Mucosa of descending colon (tissue), 3 donors: Measurements from ENCODE around the gene MASP2. TPM values are rescaled to one million over a fixed set of nuclear protein-coding genes. Genes with fewer than 3 reads are reported as not detected.
"Not testable (repeated sequence)": the region's sequence is repeated elsewhere in the genome, so short reads cannot be mapped to it uniquely, and the experiment has no call there.

ENCODE experiments used
- ATAC-seq: fragments of 200-7000 bp; cut with Tn5 transposase; one replicate; pipeline ENCODE4 v1.9.1; 2020; ENCODE audit warnings: mild to moderate bottlenecking, moderate library complexity
- DNase-seq, 3 donors: peaks; one replicate each; pipeline ENCODE4 v3.0.0-alpha.2; 2020
- H3K36me3 ChIP-seq: fragments of 200-600 bp; one replicate; pipeline ENCODE4 v1.8.0; 2021; ENCODE audit warnings: low read depth, mild to moderate bottlenecking
- H3K4me1 ChIP-seq: fragments of 200-600 bp; one replicate; pipeline ENCODE4 v1.8.0; 2021; ENCODE audit warnings: low read depth, mild to moderate bottlenecking
- H3K4me3 ChIP-seq: fragments of 200-600 bp; one replicate; pipeline ENCODE4 v1.8.0; 2021; ENCODE audit warnings: mild to moderate bottlenecking
- H3K9me3 ChIP-seq: fragments of 200-600 bp; one replicate; pipeline ENCODE4 v1.8.0; 2021; ENCODE audit warnings: mild to moderate bottlenecking
- CTCF ChIP-seq: fragments of 200-600 bp; IDR thresholded peaks from one replicate; pipeline ENCODE4 v1.8.0; 2022; ENCODE audit warnings: antibody characterized with exemption, mild to moderate bottlenecking
- intact Hi-C, 2 donors: fragments of 100-400 bp; cut with DNase I in 1 of 2; cut with micrococcal nuclease in 1 of 2; formaldehyde crosslinking; loops; one replicate each; pipeline versions ENCODE4 v1.11.0 to v1.11.1; 2022; cut with DNase I, micrococcal nuclease
- total RNA-seq, 3 donors: library from RNA; stranded (reverse); fragmentation: NEBNext Ultra II Directional in 2 of 3; extraction: Animal tissue kit (Norgen Biotek cat#: 25700) in 2 of 3; gene quantifications; one replicate each; pipeline versions ENCODE4 v1.2.1 to v1.2.4, GENCODE V29; 2021 to 2023
- donor health status: DM: no; HTN: no; CAD: no; lungs with moderate emphysema.
- donor health status: DM: no; HTN: no; CAD: no.
- donor health status: DM: no; HTN: yes; CAD: no.

Gene MASP2
- total RNA-seq, 3 donors from 2014 or later, result not detected

DNA sequence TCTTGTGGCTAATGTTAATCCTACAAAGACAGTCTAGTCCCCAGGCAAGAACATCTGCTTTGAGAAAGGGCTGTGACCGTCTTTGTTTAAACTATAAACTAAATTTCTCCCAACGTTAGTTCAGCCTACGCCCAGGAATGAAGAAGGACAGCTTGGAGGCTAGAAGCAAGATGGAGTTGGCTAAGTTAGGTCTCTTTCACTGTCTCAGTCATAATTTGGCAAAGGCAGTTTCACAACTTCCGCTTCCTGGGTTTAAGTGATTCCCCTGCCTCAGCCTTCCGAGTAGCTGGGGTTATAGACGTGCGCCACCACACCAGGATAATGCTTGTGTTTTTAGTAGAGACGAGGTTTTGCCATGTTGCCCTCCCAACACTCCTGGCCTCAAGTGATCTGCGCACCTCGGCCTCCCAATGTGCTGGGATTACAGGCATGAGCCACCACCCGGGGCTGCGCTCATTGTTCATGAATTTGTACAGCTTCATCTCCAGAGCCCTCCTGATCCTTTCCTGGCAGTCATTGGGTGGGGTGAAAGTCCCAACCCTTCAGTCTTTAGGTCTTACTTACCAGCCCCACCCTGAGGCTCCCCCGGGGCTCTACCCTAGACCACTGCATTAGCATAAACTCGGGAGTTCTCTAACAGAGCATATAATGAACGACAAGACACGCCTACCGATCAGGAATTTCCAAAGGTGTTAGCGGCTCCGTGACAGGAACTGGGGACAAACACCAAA lies 4.9 kb upstream of the MASP2 start:
- Histone ChIP-seq H3K4me3 (no peak overlapping the region), H3K4me1 (peaks cover 3% of the 10 kb centered on the region), H3K9me3 (no peaks in the 10 kb centered on the region), H3K36me3 (no peaks in the 10 kb centered on the region)
- DNase-seq (no peak), ATAC-seq (no peak)
- no peak for TF ChIP-seq CTCF
- intact Hi-C loops, result no loop called here

- intact Hi-C loops, H3K4me1 ChIP-seq, DNase-seq, H3K36me3 ChIP-seq, H3K9me3 ChIP-seq, ATAC-seq, H3K4me3 ChIP-seq: not testable (repeated sequence)
Observed at GRCh38 chr1:11051121-11051520, 4.1 kb upstream of the MASP2 start.

- ATAC-seq (peak; percentile 43), DNase-seq (no peak)
- intact Hi-C loops, result no loop called here
- no peaks in the 10 kb centered on the region for H3K4me1 ChIP-seq
- no peaks in the 10 kb centered on the region for H3K36me3 ChIP-seq
- no peak overlapping the region for H3K4me3 ChIP-seq
- TF ChIP-seq CTCF, result no peak
- H3K9me3 ChIP-seq, result no peaks in the 10 kb centered on the region
Observed at GRCh38 chr1:11046270-11046566, 821 bp downstream of the MASP2 start.

GRCh38 chr1:11045428-11046269 lies 1.4 kb downstream of the MASP2 start:
- no peak overlapping the region for H3K4me3 ChIP-seq
- intact Hi-C loops, result no loop called here
- H3K36me3 ChIP-seq, result no peaks in the 10 kb centered on the region
- DNase-seq (no peak), ATAC-seq (no peak)
- no peaks in the 10 kb centered on the region for H3K9me3 ChIP-seq
- TF ChIP-seq CTCF, result no peak
- H3K4me1 ChIP-seq, result no peaks in the 10 kb centered on the region

DNA sequence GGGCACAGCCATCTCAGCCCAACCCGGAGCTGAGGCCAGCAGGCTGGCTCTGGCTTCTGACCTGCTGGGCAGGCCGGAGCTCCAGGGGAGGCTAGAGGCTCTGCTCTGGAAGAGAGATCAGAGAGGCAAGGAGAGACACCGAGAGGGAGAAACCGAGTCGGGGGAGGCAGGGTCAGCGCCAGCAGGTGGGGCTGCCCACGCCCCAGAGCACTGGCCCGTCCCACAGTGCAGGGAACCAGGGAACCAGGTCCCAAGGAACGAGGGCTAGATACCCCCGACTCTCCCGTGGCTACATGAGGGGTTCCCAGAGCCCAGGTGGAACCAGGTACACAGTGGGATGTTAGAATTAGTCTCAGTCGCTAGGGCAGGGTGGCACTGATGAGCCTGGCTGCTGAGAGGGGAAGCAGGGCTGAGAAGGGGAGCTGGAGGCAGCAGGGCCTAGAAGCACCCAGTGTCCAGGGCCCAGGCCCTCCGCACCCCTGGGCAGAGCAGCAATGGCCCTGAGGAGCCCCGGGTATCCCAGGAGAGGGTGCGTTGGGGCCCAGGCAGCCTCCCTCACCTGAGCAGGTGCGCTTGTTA lies 2.1 kb downstream of the MASP2 start:
- H3K36me3 ChIP-seq, result no peaks in the 10 kb centered on the region
- intact Hi-C loops, result loop anchor here in 1 of 2 donors (5.0 kb wide), 1 partner anchor 602 kb away; no protein-coding TSS in a partner anchor
- H3K4me3 ChIP-seq, result no peak overlapping the region
- ATAC-seq (no peak), DNase-seq (no peak)
- TF ChIP-seq CTCF, result no peak
- H3K4me1 ChIP-seq, result no peaks in the 10 kb centered on the region
- no peaks in the 10 kb centered on the region for H3K9me3 ChIP-seq
